ENCODE data around the gene CLIP4.

CLIP4 gene

DNA sequence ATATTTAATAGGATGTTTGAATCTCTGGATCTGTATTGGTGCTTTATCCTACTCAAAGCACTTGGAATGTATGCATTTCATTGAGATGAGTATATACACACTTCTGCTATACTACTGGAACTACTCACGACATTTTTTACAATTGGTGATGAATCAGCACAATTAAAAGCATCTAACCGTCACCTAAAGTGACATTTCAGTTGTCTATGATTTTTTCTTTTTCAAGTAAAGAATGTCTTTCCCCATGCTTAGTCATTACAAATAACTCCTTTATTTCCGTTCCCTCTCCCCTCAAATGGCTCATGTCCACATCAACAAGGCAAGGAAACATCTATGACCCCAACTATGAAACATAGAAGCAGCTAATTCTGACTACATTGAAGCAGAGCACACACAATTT, 77.3 kb downstream of the CLIP4 start:
- no peak for DNase-seq

DNA sequence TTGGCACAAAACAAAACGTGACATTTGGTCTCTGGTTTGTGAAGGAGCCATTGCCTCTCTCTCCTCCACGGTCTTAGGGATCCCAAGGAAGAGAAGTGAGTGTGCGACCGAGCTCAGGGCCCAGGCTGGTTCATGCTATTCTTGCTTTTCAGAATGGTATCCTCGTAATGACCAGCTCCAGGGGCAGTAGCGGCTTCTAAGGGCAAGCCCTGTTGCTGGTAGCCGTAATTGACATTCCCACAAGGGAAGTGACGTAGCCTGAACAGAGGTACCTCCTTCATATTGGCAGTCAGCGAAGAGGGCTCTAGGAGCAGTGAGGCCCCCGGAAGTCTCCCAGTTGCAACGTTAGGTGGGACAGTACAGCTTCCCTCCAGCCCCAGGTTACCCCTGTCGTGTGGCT, 77.9 kb downstream of the CLIP4 start:
- no peak for DNase-seq

GRCh38 chr2:29193681-29194080, 78.5 kb downstream of the CLIP4 start:
- no peak for DNase-seq

GRCh38 chr2:29195796-29196195, 80.6 kb downstream of the CLIP4 start:
- no peak for DNase-seq

DNA sequence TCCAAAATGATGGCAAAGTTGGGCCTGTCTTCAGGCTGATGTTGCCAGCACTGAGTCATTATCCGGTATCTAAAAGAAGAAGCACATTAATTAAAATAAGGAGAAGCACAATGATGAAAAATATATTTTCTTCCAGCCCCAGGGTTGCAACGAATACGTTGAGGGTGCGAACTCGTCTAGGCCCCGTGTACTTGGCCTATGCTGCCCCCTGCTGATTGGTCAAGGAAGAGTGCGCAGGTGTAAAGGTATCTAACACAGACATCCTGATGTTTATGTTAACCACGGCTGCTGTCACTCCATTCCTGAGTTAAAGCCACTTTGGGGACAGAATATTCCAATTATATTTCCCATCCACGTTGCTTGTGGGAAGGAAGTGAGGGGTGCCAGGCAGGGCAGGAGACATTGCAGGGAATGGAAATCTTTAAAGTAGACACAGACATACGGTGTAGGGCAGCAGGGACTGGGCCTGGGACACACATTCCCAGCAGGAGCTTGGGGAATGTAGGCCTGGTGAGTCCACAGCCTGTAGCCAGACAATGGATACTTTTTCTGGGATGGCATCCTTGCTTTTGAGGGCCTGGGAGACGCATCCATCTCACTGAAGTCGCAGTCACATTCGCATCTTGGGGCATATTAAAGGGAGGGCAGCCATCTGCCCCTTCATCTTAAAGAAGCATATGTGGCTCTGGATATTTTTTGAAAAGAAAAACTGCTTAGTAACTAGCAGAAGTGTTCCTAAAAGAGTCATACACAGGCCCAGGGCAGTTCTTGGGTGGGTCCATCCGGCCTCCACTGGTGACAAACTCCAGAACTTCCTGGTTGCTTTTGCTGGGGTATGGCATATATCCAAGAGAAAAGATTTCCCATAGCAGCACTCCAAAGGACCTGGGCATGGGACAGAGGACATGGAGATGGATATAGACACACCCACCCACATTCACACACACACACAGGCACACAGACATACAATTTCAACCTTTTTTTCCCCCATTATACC, 81.9 kb downstream of the CLIP4 start:
- DNase-seq: peak; percentile 30

GRCh38 chr2:29201979-29202378, 86.8 kb downstream of the CLIP4 start:
- no peak for DNase-seq

DNA sequence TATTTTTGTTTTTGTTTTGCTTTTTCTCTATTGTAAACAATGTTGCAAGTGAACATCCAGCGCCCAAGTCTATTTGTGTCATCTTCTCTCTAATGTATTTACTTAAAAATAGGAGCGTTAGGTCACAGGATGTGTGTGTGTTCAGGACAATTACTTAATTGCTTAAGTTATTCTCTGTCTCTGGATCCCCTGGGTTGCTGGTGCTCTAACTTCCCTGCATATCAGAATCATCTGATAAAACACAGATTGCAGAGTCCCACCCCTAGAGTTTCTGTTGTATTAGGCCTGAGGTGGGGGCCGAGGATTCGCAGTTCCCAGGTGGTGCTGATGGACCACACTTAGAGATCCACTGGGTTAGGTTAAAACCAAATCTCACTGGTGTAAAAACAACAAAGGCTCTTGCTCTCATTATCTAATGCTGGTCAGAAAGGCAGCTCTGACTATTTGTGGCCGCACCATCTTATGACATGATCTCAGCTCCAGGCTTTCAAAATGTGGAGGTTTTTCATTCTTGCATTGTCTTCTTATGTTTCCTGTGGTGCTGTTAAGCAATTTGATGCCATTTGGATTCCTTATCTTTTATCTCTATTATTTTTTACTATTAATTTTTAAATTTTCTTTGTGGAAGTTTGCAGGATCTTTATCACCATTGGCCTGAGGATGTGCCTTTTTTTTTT, 87.7 kb downstream of the CLIP4 start:
- no peak for DNase-seq

DNA sequence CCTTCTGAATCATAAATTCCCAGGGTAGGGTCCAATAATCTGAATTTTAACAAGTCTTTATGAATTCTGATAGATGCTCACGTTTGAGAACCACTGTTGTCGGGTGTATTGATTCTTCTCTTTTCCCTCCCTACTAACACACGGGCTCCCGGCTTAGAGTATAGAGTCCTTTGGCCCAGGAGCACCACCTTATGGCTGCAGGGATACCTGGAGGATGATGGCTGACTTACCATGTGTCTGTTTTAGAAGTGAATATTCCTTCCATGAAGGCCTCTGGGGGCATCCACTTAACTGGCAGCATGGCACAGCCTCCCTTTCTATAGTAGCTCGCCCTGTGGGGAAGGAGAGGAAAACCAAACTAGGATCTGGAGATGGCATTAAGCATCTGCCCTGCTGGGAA, 91.7 kb downstream of the CLIP4 start:
- DNase-seq: no peak

GRCh38 chr2:29207352-29208148, 92.3 kb downstream of the CLIP4 start:
- no peak for DNase-seq

- no peak for DNase-seq
These were observed 94.3 kb downstream of the CLIP4 start for GRCh38 chr2:29209551-29209950.

- DNase-seq: no peak
These were observed 96.8 kb downstream of the CLIP4 start for GRCh38 chr2:29212009-29212408.

GRCh38 chr2:29213888-29214291, 98.7 kb downstream of the CLIP4 start:
- no peak for DNase-seq

DNA sequence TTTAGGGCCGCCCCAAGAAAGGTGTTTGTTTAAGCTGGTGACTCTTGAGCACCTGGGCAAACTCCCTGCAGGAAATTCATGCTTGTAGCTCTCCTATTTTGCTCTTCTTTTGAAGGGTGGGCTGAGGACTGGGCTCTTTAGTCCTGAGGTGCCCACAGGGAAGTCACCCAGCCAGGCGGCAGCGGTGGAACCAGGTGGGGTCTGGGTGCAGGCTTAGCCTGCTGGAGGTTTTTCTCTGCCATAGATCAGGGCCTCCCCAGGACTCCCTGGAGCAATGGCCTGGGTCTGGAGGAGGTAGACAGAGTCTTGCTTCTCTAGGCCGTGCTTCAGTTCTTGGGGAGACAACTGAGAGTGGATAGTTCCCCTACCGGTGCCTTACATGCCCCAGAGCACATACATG, 99.9 kb downstream of the CLIP4 start:
- DNase-seq: no peak

DNA sequence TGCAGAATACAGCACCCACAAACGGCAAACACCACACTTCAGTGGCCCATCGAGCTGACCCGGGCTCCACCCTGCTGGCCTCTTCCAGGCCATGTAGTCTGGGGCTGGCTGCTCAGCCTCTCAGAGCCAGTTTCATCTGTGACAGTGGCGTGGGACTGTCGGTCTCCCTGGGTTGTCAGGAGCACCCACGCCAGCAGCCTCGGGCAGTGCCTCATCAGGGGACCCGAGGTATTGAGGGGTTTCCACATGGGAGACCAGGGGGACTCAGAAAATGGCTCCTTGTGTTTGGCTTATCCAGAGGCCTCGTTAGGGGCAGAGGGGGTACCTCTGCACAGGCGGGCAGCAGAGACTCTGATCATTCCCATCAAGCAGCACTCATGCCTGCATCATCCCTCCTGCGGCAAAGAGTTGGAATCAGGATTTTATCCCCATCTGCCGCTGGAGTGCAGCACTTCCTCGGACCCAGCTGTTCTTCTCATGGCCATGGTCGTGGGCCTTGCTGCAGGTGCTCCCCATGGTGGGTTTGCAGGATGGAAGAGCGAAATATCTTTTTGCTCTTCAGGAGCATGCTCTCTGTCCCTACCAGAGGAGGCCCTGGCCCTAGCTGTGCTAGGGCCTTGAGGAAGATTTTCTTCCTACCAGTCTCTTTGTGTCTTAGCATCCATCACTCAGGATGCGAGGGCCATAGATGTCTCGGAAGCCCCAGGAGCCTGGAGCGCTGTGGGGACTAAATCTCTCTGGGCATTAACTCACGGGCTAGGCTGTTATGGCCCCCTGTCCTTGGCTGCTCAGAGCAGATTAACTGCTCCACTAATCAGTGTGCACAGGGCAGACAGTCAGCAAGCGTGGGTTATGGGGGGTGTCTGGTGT, 100.8 kb downstream of the CLIP4 start:
- DNase-seq: no peak

- DNase-seq: no peak
These were observed 101.3 kb downstream of the CLIP4 start for GRCh38 chr2:29216609-29216909.

GRCh38 chr2:29218071-29218470, 102.9 kb downstream of the CLIP4 start:
- DNase-seq: no peak

DNA sequence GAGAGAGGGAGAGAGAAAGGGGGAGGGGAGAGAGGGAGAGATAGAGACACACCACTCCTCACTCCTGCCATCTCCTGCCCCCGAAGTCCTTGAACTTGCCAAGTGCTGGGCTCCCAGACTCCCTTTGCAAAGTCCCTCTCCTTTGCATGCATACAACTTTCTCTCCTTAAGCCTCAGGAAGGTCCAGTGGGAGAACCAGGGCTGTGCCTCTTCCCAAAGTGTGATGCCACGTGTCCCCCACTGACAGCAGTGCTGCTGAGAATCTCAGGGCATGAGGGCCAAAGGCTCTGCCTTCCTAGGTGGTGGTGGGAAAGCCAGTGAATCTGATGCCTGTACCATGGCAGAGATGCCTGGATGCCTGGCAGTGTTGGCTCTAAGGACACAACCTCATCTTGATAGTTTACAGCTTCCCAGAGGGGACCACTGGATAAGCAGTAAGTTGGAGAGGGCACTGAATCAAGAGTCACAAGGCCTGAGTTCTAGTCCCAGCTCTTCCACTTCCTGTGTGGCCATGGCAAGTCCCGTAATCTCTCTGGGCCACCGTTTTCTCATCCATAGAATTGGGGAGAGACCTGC, 103.4 kb downstream of the CLIP4 start:
- DNase-seq: no peak

DNA sequence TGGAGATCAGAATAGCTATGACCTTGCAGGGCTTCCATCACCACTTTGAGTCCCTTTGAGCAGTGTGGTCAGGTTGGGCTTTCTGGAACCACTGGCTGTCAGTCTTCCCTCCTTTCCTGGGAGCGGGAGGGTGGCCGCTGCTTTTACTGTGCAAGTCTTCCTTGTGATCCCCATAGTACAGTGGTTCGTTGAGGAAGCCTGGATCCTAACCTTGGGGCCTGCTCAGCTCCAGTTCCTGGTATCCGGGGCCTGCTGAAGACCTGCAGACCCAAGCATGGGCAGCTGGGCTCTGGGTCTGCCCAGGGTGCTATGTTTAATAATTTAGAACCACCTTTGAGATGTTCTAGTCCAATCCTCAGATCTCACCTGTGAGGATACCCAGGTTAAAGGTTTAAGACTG, 104.2 kb downstream of the CLIP4 start:
- no peak for DNase-seq

DNA sequence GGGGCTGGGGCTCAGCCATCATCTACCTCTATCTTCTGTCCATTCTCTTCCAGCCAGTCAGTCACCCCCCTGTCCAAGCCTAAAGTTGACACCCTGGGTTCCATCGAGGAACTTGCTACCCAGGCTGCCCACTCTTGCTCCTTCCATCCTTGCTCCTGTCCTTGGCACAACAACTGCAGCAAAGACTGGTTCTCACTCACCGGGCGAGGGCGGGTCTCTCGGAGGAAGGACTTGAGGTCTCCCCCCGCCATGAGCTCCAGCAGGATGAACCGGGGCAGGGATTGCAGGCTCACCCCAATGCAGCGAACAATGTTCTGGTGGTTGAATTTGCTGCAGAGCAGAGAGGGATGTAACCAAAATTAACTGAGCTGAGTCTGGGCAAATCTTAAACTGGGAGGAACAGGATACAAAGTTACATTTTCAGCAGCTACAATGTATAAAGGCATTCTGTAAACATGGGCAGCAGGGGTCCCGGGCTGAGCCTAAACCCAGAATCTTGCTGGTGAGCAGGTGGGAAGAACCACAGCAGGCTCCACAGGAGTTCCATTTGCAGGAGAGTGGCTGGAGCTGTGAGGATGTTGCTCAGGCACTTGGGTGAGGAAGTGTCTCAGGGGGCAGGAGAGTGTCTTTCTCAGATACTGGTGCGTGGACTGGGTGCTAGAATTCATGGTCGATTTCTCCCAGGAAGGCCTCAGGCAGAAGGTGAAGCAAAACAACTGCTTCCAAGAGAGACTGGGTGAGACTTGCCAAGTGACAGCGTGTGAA, 105.5 kb downstream of the CLIP4 start:
- no peak for DNase-seq

GRCh38 chr2:29222381-29223179, 107.4 kb downstream of the CLIP4 start:
- DNase-seq: no peak
